Adrenal gland (tissue), 12 donors: ENCODE data around the gene SFI1. TPM values are rescaled to one million over a fixed set of nuclear protein-coding genes. Genes with fewer than 3 reads are reported as not detected.
A peak's percentile ranks its signal among the peaks of the same experiment; 100 is the strongest.

ENCODE experiments used
- DNase-seq, 7 donors: peaks; one replicate each; pipeline ENCODE4 v3.0.0-alpha.2; 2019 to 2020
- H3K27ac ChIP-seq, 5 donors: fragments of 200-600 bp; sonication (generic) in 4 of 5; 1 replicate in 3 of 5; 2 replicates in 2 of 5; pipeline versions ENCODE4 v1.5.1 to v1.8.0; 2016 to 2020; ENCODE audit warnings: mild to moderate bottlenecking in 1 of 5
- H3K27me3 ChIP-seq: fragments of 200-600 bp; 2 replicates; pipeline ENCODE4 v1.8.0; 2021
- H3K36me3 ChIP-seq, 2 donors: fragments of 200-600 bp; replicated peaks in 1 of 2; 1 replicate in 1 of 2; 2 replicates in 1 of 2; pipeline versions ENCODE4 v1.5.1 to v1.8.0; 2018 to 2022
- H3K4me1 ChIP-seq, 2 donors: fragments of 200-600 bp; replicated peaks in 1 of 2; 1 replicate in 1 of 2; 2 replicates in 1 of 2; pipeline versions ENCODE4 v1.5.1 to v1.8.0; 2018 to 2021
- H3K4me3 ChIP-seq, 4 donors: fragments of 200-600 bp; sonication (generic) in 3 of 4; one replicate each; pipeline ENCODE4 v1.5.1; 2016 to 2018
- H3K9me3 ChIP-seq, 3 donors: fragments of 200-600 bp; sonication (generic) in 1 of 3; replicated peaks in 1 of 3; 1 replicate in 2 of 3; 2 replicates in 1 of 3; pipeline versions ENCODE4 v1.5.1 to v1.8.0; 2016 to 2021
- CTCF ChIP-seq, 6 experiments: fragments of 450-650 bp in 4 of 6; fragments of 200-600 bp in 2 of 6; sonication (generic) in 1 of 6; IDR thresholded peaks; 1 replicate in 5 of 6; 2 replicates in 1 of 6; pipeline versions ENCODE4 v1.5.1 to v1.8.0; 2016 to 2021; ENCODE audit warnings: antibody characterized with exemption in 6 of 6, mild to moderate bottlenecking in 2 of 6, moderate library complexity in 1 of 6
- POLR2A ChIP-seq, 2 donors: fragments of 450-650 bp; IDR thresholded peaks; one replicate each; pipeline ENCODE4 v1.6.1; 2017; ENCODE audit warnings: antibody characterized with exemption in 2 of 2, mild to moderate bottlenecking in 2 of 2, moderate library complexity in 1 of 2
- whole genome bisulfite sequencing, 4 donors: extraction: QIAGEN DNeasy Blood & Tissue Kit in 2 of 4; methylation state at CpG; one replicate each; pipeline versions ENCODE4 v1.1.5 to v1.1.7; 2013 to 2017; 5-methylcytosine and 5-hydroxymethylcytosine counted together
- intact Hi-C, 2 donors: fragments of 100-400 bp; cut with DNase I; formaldehyde crosslinking; loops; one replicate each; pipeline versions ENCODE4 v1.14.1 to v1.15.0; 2022 to 2023
- polyA plus RNA-seq, 3 donors: library from polyadenylated mRNA; stranded (reverse); fragments of 200-250 nt in 2 of 3; fragments of 350-450 nt in 1 of 3; fragmentation: Illumina TruSeq in 1 of 3; extraction: RNeasy Lipid Tissue Mini Kit (QIAGEN cat#74804) in 1 of 3; gene quantifications; one replicate each; pipeline ENCODE4 v1.2.3, GENCODE V29; 2013 to 2014
- total RNA-seq, 9 donors: library from RNA; depleted of rRNA in 4 of 9; stranded (reverse); fragments of >200 nt in 4 of 9; fragments of 120-200 nt in 1 of 9; fragmentation: NEBNext Ultra II Directional in 1 of 9; extraction: Animal tissue kit (Norgen Biotek cat#: 25700) in 1 of 9; gene quantifications; one replicate each; pipeline versions ENCODE4 v1.1.0 to v1.2.4, GENCODE V29; 2013 to 2023
- donor health status: healthy with polysubstance abuse.
- donor health status: Bipolar disorder and iron deficiency.
- donor health status: DM: yes; HTN: yes; CAD: no.
- donor health status: DM: no; HTN: no; CAD: no.
- donor health status: DM: no; HTN: no; CAD: no.
- donor health status: DM: yes; HTN: yes; CAD: no.

SFI1 gene
- total and polyA plus RNA-seq, 12 donors, result 13.4 to 130 (median 33.1) TPM

- H3K27me3 ChIP-seq, result no peaks in the 10 kb centered on the region
- no peak for TF ChIP-seq CTCF (IDR thresholded peaks at IDR 0.05)
- peak; percentile 20 to 61 for TF ChIP-seq POLR2A (IDR thresholded peaks at IDR 0.05)
- intact Hi-C loops, result loop anchor here in 1 of 2 donors (5.0 kb wide), 1 partner anchor 64 kb away; no protein-coding TSS in a partner anchor
- H3K9me3 ChIP-seq, result no peaks in the 10 kb centered on the region
- H3K4me1 ChIP-seq, result peaks cover 43 to 62% of the 10 kb centered on the region in 2 donors
- peak overlapping the region in 1 of 4 donors; percentile 2 for H3K4me3 ChIP-seq
- peaks cover 0 to 21% of the 10 kb centered on the region in 2 donors for H3K36me3 ChIP-seq
- peak; percentile 70 to 92 (median 85) for DNase-seq
- peak overlapping the region; percentile 37 to 95 (median 74) for H3K27ac ChIP-seq
- 33 to 46% (median 40%) methylated on average over 18 to 31 of the region's 31 CpGs for WGBS, 4 donors
Observed at GRCh38 chr22:31625661-31626426, 129.5 kb downstream of the SFI1 start.

GRCh38 chr22:31626427-31627150, 130.3 kb downstream of the SFI1 start:
- 45 to 67% (median 66%) methylated on average over 5 to 15 of the region's 15 CpGs for WGBS, 4 donors
- Histone ChIP-seq H3K27me3 (no peaks in the 10 kb centered on the region), H3K4me3 (no peak overlapping the region), H3K4me1 (peaks cover 43 to 70% of the 10 kb centered on the region in 2 donors), H3K36me3 (peaks cover 0 to 14% of the 10 kb centered on the region in 2 donors), H3K9me3 (no peaks in the 10 kb centered on the region), H3K27ac (peak overlapping the region; percentile 37 to 95 (median 74))
- intact Hi-C loops, result loop anchor here in 1 of 2 donors (5.0 kb wide), 1 partner anchor 64 kb away; no protein-coding TSS in a partner anchor
- TF ChIP-seq CTCF (IDR thresholded peaks at IDR 0.05) (no peak), POLR2A (IDR thresholded peaks at IDR 0.05) (no peak)
- DNase-seq, result peak in 5 of 7 donors; percentile 64 to 83 (median 70)

GRCh38 chr22:31627223-31627731, 130.9 kb downstream of the SFI1 start:
- intact Hi-C loops, result loop anchor here in 1 of 2 donors (5.0 kb wide), 1 partner anchor 65 kb away; no protein-coding TSS in a partner anchor
- 41 to 49% (median 47%) methylated on average over 2 to 8 of the region's 8 CpGs; no CpG with 5 or more reads in 1 of the 4 donors for WGBS, 4 donors

More at GRCh38 chr22:31627223-31627731, 130.9 kb downstream of the SFI1 start:
- peak; percentile 64 to 89 (median 81) for DNase-seq
- H3K4me3 ChIP-seq, result no peak overlapping the region
- peaks cover 0 to 8% of the 10 kb centered on the region in 2 donors for H3K36me3 ChIP-seq
- no peaks in the 10 kb centered on the region for H3K9me3 ChIP-seq
- TF ChIP-seq POLR2A (IDR thresholded peaks at IDR 0.05) (peak in 1 of 2 donors; percentile 35), CTCF (IDR thresholded peaks at IDR 0.05) (no peak)
- peaks cover 43 to 71% of the 10 kb centered on the region in 2 donors for H3K4me1 ChIP-seq
- H3K27ac ChIP-seq, result peak overlapping the region; percentile 53 to 95 (median 76)
- no peaks in the 10 kb centered on the region for H3K27me3 ChIP-seq
